ENCODE data around the gene SAPCD2.
A peak's percentile ranks its signal among the peaks of the same experiment; 100 is the strongest.

The SAPCD2 gene

GRCh38 chr9:137106662-137107250 lies 36.4 kb upstream of the SAPCD2 start:
- no peak for DNase-seq

- no peak for DNase-seq
Observed at GRCh38 chr9:137105814-137106661, 35.7 kb upstream of the SAPCD2 start.

GRCh38 chr9:137103206-137103999 lies 33.0 kb upstream of the SAPCD2 start:
- DNase-seq: no peak

- DNase-seq: no peak
Observed at GRCh38 chr9:137099231-137099630, 28.9 kb upstream of the SAPCD2 start.

GRCh38 chr9:137097761-137098462 lies 27.6 kb upstream of the SAPCD2 start:
- no peak for DNase-seq

- no peak for DNase-seq
Observed at GRCh38 chr9:137096785-137097546, 26.6 kb upstream of the SAPCD2 start.

GRCh38 chr9:137095664-137096517 lies 25.5 kb upstream of the SAPCD2 start:
- peak; percentile 48 to 82 (median 65) for DNase-seq

GRCh38 chr9:137089232-137089947 lies 19.0 kb upstream of the SAPCD2 start:
- no peak for DNase-seq

- no peak for DNase-seq
Observed at GRCh38 chr9:137088121-137088520, 17.8 kb upstream of the SAPCD2 start.

- no peak for DNase-seq
Observed at GRCh38 chr9:137087409-137087925, 17.1 kb upstream of the SAPCD2 start.

GRCh38 chr9:137086531-137087408 lies 16.4 kb upstream of the SAPCD2 start, which contains the start of gene MAN1B1:
MAN1B1 (plus strand) TSS chr9:137086985; CDS start chr9:137087000, 15 bp downstream.
- peak; percentile 97 to 99 (median 98) for DNase-seq

- DNase-seq: peak in 1 of 4 experiments; percentile 44
Observed at GRCh38 chr9:137085920-137086530, 15.7 kb upstream of the SAPCD2 start.

GRCh38 chr9:137084526-137084925 lies 14.2 kb upstream of the SAPCD2 start:
- DNase-seq: no peak

GRCh38 chr9:137083394-137084004 lies 13.1 kb upstream of the SAPCD2 start:
- DNase-seq: no peak

GRCh38 chr9:137082925-137083290 lies 12.6 kb upstream of the SAPCD2 start:
- DNase-seq: no peak

- no peak for DNase-seq
Observed at GRCh38 chr9:137082222-137082924, 12.0 kb upstream of the SAPCD2 start.
